Common myeloid progenitor, CD34-positive (primary cell): ENCODE measurements around the gene SYNE1.
"Not testable (repeated sequence)": the region's sequence is repeated elsewhere in the genome, so short reads cannot be mapped to it uniquely, and the experiment has no call there.

Experiments used
- CTCF ChIA-PET: fragments of 350-600 bp; sonication (Branson Sonifier 250); formaldehyde crosslinking; loops from one replicate; lab custom pipeline; 2021; ENCODE audit warnings: antibody characterized with exemption; lab: Charles Lee
- POLR2A ChIA-PET: fragments of 350-600 bp; sonication (Branson Sonifier 250); formaldehyde crosslinking; loops from one replicate; lab custom pipeline; 2021; ENCODE audit warnings: antibody characterized with exemption; lab: Charles Lee
- DNase-seq, 3 donors: peaks; one replicate each; pipeline versions ENCODE4 v3.0.0 to v3.0.0-alpha.2; 2013
- H3K27ac ChIP-seq, 2 experiments: 1 replicate in 1 of 2; 2 replicates in 1 of 2; pipeline ENCODE4 v1.7.0; 2013; ENCODE audit warnings: inconsistent platforms in 2 of 2, low read length in 2 of 2, mild to moderate bottlenecking in 2 of 2, low read depth in 1 of 2, moderate library complexity in 1 of 2; ENCODE audit not compliant: severe bottlenecking in 2 of 2, insufficient read depth in 1 of 2, poor library complexity in 1 of 2
- H3K27me3 ChIP-seq, 5 experiments: replicated peaks in 2 of 5; 1 replicate in 3 of 5; 2 replicates in 2 of 5; pipeline versions ENCODE4 v1.6.1 to v1.7.0; 2013; ENCODE audit warnings: low read length in 4 of 5, mild to moderate bottlenecking in 2 of 5, moderate library complexity in 2 of 5, inconsistent platforms in 1 of 5; ENCODE audit not compliant: insufficient read depth in 5 of 5, control insufficient read depth in 4 of 5
- H3K36me3 ChIP-seq, 4 experiments: 1 replicate in 2 of 4; 2 replicates in 2 of 4; pipeline versions ENCODE4 v1.6.1 to v1.7.0; 2013; ENCODE audit warnings: low read length in 3 of 4, control low read depth in 1 of 4, mild to moderate bottlenecking in 1 of 4; ENCODE audit not compliant: control insufficient read depth in 4 of 4, insufficient read depth in 4 of 4
- H3K4me1 ChIP-seq, 4 experiments: 1 replicate in 3 of 4; 2 replicates in 1 of 4; pipeline versions ENCODE4 v1.6.1 to v1.7.1; 2013; ENCODE audit warnings: low read length in 3 of 4, mild to moderate bottlenecking in 3 of 4, control low read depth in 1 of 4, inconsistent platforms in 1 of 4, moderate library complexity in 1 of 4; ENCODE audit not compliant: control insufficient read depth in 4 of 4, insufficient read depth in 4 of 4; ENCODE audit errors: control extremely low read depth in 1 of 4
- H3K4me3 ChIP-seq, 7 experiments: 1 replicate in 4 of 7; 2 replicates in 3 of 7; pipeline versions ENCODE4 v1.5.1 to v1.7.0; 2013; ENCODE audit warnings: mild to moderate bottlenecking in 7 of 7, low read length in 6 of 7, moderate library complexity in 6 of 7, inconsistent platforms in 2 of 7, low read depth in 2 of 7, control low read depth in 1 of 7; ENCODE audit not compliant: insufficient read depth in 4 of 7, control insufficient read depth in 1 of 7; ENCODE audit errors: extremely low read depth in 1 of 7
- H3K9me3 ChIP-seq, 5 experiments: 1 replicate in 4 of 5; 2 replicates in 1 of 5; pipeline versions ENCODE4 v1.6.1 to v1.7.1; 2013; ENCODE audit warnings: low read length in 4 of 5, mild to moderate bottlenecking in 2 of 5, inconsistent platforms in 1 of 5, low read depth in 1 of 5, moderate library complexity in 1 of 5; ENCODE audit not compliant: control insufficient read depth in 4 of 5, insufficient read depth in 2 of 5; ENCODE audit errors: control extremely low read depth in 1 of 5
- WGBS: methylation state at CpG from one replicate; pipeline ENCODE4 v1.1.5; 2013; ENCODE audit not compliant: insufficient coverage; 5-methylcytosine and 5-hydroxymethylcytosine counted together

SYNE1 gene

GRCh38 chr6:152673236-152673635, 36.1 kb upstream of the SYNE1 start:
- Histone ChIP-seq H3K27ac (no peak overlapping the region), H3K36me3 (no peaks in the 10 kb centered on the region), H3K4me1 (peaks cover 0 to 11% (median 0%) of the 10 kb centered on the region in 4 experiments), H3K27me3 (no peaks in the 10 kb centered on the region), H3K9me3 (no peaks in the 10 kb centered on the region), H3K4me3 (no peak overlapping the region)
- CTCF ChIA-PET, result interaction anchor here (2.7 kb wide), 1 partner anchor 27 kb away, joined by 9 read pairs; no protein-coding TSS in a partner anchor
- POLR2A ChIA-PET, result no interaction called here
- DNase-seq, result no peak

- CTCF ChIA-PET, result interaction anchor here (1.0 to 3.5 kb wide), 6 partner anchors 8 to 186 kb away, joined by 3 to 23 read pairs (median 5); no protein-coding TSS in a partner anchor
- Histone ChIP-seq H3K27me3 (no peaks in the 10 kb centered on the region), H3K9me3 (peaks cover 0 to 8% (median 3%) of the 10 kb centered on the region in 5 experiments), H3K4me1 (peaks cover 0 to 11% (median 0%) of the 10 kb centered on the region in 4 experiments), H3K4me3 (no peak overlapping the region), H3K36me3 (no peaks in the 10 kb centered on the region), H3K27ac (no peak overlapping the region)
- DNase-seq, result no peak
- no CpG with 5 or more reads among the region's 4 CpGs for WGBS
- POLR2A ChIA-PET, result no interaction called here
These were observed 34.0 kb upstream of the SYNE1 start for GRCh38 chr6:152671171-152671570.

GRCh38 chr6:152669895-152670294, 32.7 kb upstream of the SYNE1 start:
- WGBS, result no CpG with 5 or more reads among the region's 1 CpG
- peaks cover 0 to 11% (median 0%) of the 10 kb centered on the region in 4 experiments for H3K4me1 ChIP-seq
- H3K4me3 ChIP-seq, result no peak overlapping the region
- H3K27me3 ChIP-seq, result no peaks in the 10 kb centered on the region
- peaks cover 0 to 8% (median 3%) of the 10 kb centered on the region in 5 experiments for H3K9me3 ChIP-seq
- ChIA-PET CTCF (interaction anchor here (0.7 to 3.5 kb wide), 8 partner anchors 11 to 123 kb away, joined by 3 to 23 read pairs (median 4); no protein-coding TSS in a partner anchor), POLR2A (no interaction called here)
- DNase-seq, result peak; percentile 44 to 62 (median 59)
- no peak overlapping the region for H3K27ac ChIP-seq
- no peaks in the 10 kb centered on the region for H3K36me3 ChIP-seq

- Histone ChIP-seq H3K36me3 (no peaks in the 10 kb centered on the region), H3K9me3 (peaks cover 0 to 2% (median 0%) of the 10 kb centered on the region in 5 experiments), H3K27me3 (no peaks in the 10 kb centered on the region), H3K27ac (no peak overlapping the region), H3K4me1 (no peaks in the 10 kb centered on the region), H3K4me3 (no peak overlapping the region)
- POLR2A ChIA-PET, result no interaction called here
- CTCF ChIA-PET, result no interaction called here
- no CpG with 5 or more reads among the region's 3 CpGs for WGBS
- DNase-seq, result no peak
These were observed 24.6 kb upstream of the SYNE1 start for GRCh38 chr6:152661776-152662175.

- Histone ChIP-seq H3K27ac (no peak overlapping the region), H3K4me3 (no peak overlapping the region), H3K4me1 (no peaks in the 10 kb centered on the region), H3K9me3 (no peaks in the 10 kb centered on the region), H3K27me3 (no peaks in the 10 kb centered on the region), H3K36me3 (no peaks in the 10 kb centered on the region)
- ChIA-PET CTCF (interaction anchor here (0.9 kb wide), 1 partner anchor 9 kb away, joined by 4 read pairs; no protein-coding TSS in a partner anchor), POLR2A (no interaction called here)
- WGBS, result 94% methylated on average over 3 of the region's 3 CpGs
- DNase-seq, result no peak
These were observed 14.8 kb upstream of the SYNE1 start for GRCh38 chr6:152651986-152652385.

GRCh38 chr6:152648105-152648504, 10.9 kb upstream of the SYNE1 start:
- WGBS, result no CpG with 5 or more reads among the region's 2 CpGs
- DNase-seq, result no peak
- CTCF ChIA-PET, result interaction anchor here (0.7 to 1.2 kb wide), 2 partner anchors 21 to 33 kb away, joined by 3 to 4 read pairs; no protein-coding TSS in a partner anchor

GRCh38 chr6:152646732-152647131, 9.6 kb upstream of the SYNE1 start:
- H3K4me3 ChIP-seq, DNase-seq, H3K27ac ChIP-seq, H3K9me3 ChIP-seq, POLR2A ChIA-PET, H3K4me1 ChIP-seq, H3K36me3 ChIP-seq, H3K27me3 ChIP-seq: not testable (repeated sequence)
- 95% methylated on average over 4 of the region's 4 CpGs for WGBS
- CTCF ChIA-PET, result interaction anchor here (0.9 to 1.2 kb wide), 3 partner anchors 35 to 95 kb away, joined by 3 to 4 read pairs (median 3); no protein-coding TSS in a partner anchor

More at GRCh38 chr6:152648105-152648504, 10.9 kb upstream of the SYNE1 start:
- H3K4me3 ChIP-seq, result no peak overlapping the region
- no peaks in the 10 kb centered on the region for H3K4me1 ChIP-seq
- POLR2A ChIA-PET, result no interaction called here
- no peaks in the 10 kb centered on the region for H3K9me3 ChIP-seq
- H3K27me3 ChIP-seq, result no peaks in the 10 kb centered on the region
- no peaks in the 10 kb centered on the region for H3K36me3 ChIP-seq
- H3K27ac ChIP-seq, result no peak overlapping the region
